Measurements from ENCODE around the gene GPR137C.

Gene GPR137C

DNA sequence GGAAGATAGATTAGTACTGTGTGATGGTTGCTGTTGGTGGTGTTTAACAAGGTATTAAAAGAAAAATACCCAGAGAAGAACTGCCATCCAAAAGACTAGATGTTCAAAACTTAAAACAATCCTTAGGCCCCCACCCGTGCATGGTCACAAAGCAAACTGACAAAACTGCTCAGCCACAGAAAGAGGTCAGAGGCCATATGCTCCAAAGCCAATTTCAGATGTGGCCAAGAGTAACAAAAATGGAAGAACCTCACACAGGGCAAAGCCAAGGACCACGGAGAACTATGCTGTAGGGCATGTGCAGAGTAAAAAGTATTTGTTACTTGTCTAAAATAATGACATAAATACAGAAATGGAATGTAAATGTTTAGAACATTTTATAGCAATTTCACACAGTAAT, 5.6 kb upstream of the GPR137C start:
- Histone ChIP-seq H4K8ac (ENCODE audit: low read depth, low read length) (no peak overlapping the region), H3K79me2 (ENCODE audit: control insufficient read depth, insufficient read depth, low read length) (no peaks in the 10 kb centered on the region), H3K79me1 (ENCODE audit: low read length) (peaks cover 2% of the 10 kb centered on the region), H3K4ac (ENCODE audit: low read depth, low read length) (no peak overlapping the region), H2BK5ac (ENCODE audit: low read length) (no peak overlapping the region), H2BK120ac (ENCODE audit: low read depth, low read length) (no peak overlapping the region), H3K36me3 (ENCODE audit: control insufficient read depth, insufficient read depth, low read length) (no peaks in the 10 kb centered on the region), H3K9ac (ENCODE audit: low read length) (no peak overlapping the region), H2AK5ac (ENCODE audit: low read length) (no peak overlapping the region), H2BK15ac (replicated peaks; ENCODE audit: low read depth) (no peak overlapping the region), H4K5ac (ENCODE audit: low read length) (no peak overlapping the region), H3K27ac (ENCODE audit: low read depth, low read length) (no peak overlapping the region), H3K4me3 (ENCODE audit: low read length) (no peak overlapping the region), H3K27me3 (ENCODE audit: insufficient read depth, low read length, poor library complexity) (no peaks in the 10 kb centered on the region), H3K4me1 (ENCODE audit: control insufficient read depth, low read depth, low read length) (peaks cover 2% of the 10 kb centered on the region), H3K56ac (ENCODE audit: low read length) (no peak overlapping the region), H3K23ac (ENCODE audit: low read length) (no peak overlapping the region), H3K4me2 (ENCODE audit: low read length) (no peak overlapping the region), H3K18ac (ENCODE audit: low read length) (no peak overlapping the region)
- no peak for DNase-seq
- no CpG with 5 or more reads among the region's 2 CpGs for WGBS (ENCODE audit: extremely low coverage, insufficient coverage, low lambda C conversion rate)

DNA sequence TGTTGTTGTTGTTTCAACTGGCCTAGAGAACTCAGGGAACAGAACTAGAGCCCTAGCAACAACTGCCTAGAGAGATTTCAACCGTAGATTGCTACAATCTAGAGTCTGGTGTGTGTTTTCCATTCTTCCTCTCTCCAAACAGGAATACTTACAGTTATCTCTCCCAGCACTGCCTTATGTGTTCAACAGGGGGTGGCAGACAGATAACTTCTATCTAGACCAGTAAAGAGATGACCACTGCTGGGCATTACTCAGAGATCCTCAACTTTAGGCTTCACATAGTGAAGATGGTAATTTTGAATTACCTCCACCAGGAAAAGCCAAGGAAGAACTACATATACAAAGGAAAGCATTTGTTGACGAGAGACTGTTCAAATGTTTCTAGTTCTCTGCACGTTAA, 5.1 kb upstream of the GPR137C start:
- no CpG with 5 or more reads among the region's 3 CpGs for WGBS (ENCODE audit: extremely low coverage, insufficient coverage, low lambda C conversion rate)
- H3K4ac ChIP-seq (ENCODE audit: low read depth, low read length): no peak overlapping the region
- H3K23ac ChIP-seq (ENCODE audit: low read length): no peak overlapping the region
- no peaks in the 10 kb centered on the region for H3K27me3 ChIP-seq (ENCODE audit: insufficient read depth, low read length, poor library complexity)
- H2BK120ac ChIP-seq (ENCODE audit: low read depth, low read length): no peak overlapping the region
- no peak overlapping the region for H3K18ac ChIP-seq (ENCODE audit: low read length)
- peaks cover 2% of the 10 kb centered on the region for H3K4me1 ChIP-seq (ENCODE audit: control insufficient read depth, low read depth, low read length)
- no peaks in the 10 kb centered on the region for H3K36me3 ChIP-seq (ENCODE audit: control insufficient read depth, insufficient read depth, low read length)
- H3K4me3 ChIP-seq (ENCODE audit: low read length): no peak overlapping the region
- no peaks in the 10 kb centered on the region for H3K79me2 ChIP-seq (ENCODE audit: control insufficient read depth, insufficient read depth, low read length)
- H3K56ac ChIP-seq (ENCODE audit: low read length): no peak overlapping the region
- no peak overlapping the region for H4K8ac ChIP-seq (ENCODE audit: low read depth, low read length)
- no peak overlapping the region for H2BK15ac ChIP-seq (replicated peaks; ENCODE audit: low read depth)
- H3K9ac ChIP-seq (ENCODE audit: low read length): no peak overlapping the region
- H2AK5ac ChIP-seq (ENCODE audit: low read length): no peak overlapping the region
- H4K5ac ChIP-seq (ENCODE audit: low read length): no peak overlapping the region
- peak; percentile 46 for DNase-seq
- no peak overlapping the region for H3K27ac ChIP-seq (ENCODE audit: low read depth, low read length)
- peaks cover 2% of the 10 kb centered on the region for H3K79me1 ChIP-seq (ENCODE audit: low read length)
- H3K4me2 ChIP-seq (ENCODE audit: low read length): no peak overlapping the region
- no peak overlapping the region for H2BK5ac ChIP-seq (ENCODE audit: low read length)

DNA sequence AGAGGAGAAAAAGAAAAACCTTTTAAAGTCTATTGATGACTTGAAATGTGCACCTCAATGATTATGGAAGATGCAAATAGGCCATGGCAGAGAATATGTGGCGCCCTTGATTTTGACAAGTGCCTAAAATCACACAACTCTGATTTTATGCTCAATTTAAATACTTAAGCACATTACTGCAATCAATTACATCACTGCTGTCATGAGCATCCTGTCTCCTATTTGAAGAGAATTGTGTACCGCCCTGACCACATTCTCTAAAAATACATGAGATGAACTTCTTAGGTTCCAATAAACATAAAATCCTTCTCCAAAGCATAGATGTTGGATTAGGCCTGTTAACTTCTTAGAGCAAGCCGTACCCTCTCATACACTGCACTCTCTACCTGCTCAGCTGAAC, 2.0 kb upstream of the GPR137C start:
- Histone ChIP-seq H3K79me1 (ENCODE audit: low read length) (peaks cover 2% of the 10 kb centered on the region), H2AK5ac (ENCODE audit: low read length) (no peak overlapping the region), H3K4me1 (ENCODE audit: control insufficient read depth, low read depth, low read length) (peaks cover 2% of the 10 kb centered on the region), H3K4ac (ENCODE audit: low read depth, low read length) (no peak overlapping the region), H3K36me3 (ENCODE audit: control insufficient read depth, insufficient read depth, low read length) (no peaks in the 10 kb centered on the region), H2BK15ac (replicated peaks; ENCODE audit: low read depth) (no peak overlapping the region), H3K4me2 (ENCODE audit: low read length) (no peak overlapping the region), H2BK5ac (ENCODE audit: low read length) (no peak overlapping the region), H3K56ac (ENCODE audit: low read length) (no peak overlapping the region), H3K23ac (ENCODE audit: low read length) (no peak overlapping the region), H2BK120ac (ENCODE audit: low read depth, low read length) (no peak overlapping the region), H4K5ac (ENCODE audit: low read length) (no peak overlapping the region), H3K9ac (ENCODE audit: low read length) (no peak overlapping the region), H3K4me3 (ENCODE audit: low read length) (no peak overlapping the region), H3K18ac (ENCODE audit: low read length) (no peak overlapping the region), H3K27ac (ENCODE audit: low read depth, low read length) (no peak overlapping the region), H4K8ac (ENCODE audit: low read depth, low read length) (no peak overlapping the region), H3K27me3 (ENCODE audit: insufficient read depth, low read length, poor library complexity) (peaks cover 2% of the 10 kb centered on the region), H3K79me2 (ENCODE audit: control insufficient read depth, insufficient read depth, low read length) (no peaks in the 10 kb centered on the region)
- no peak for DNase-seq
- WGBS (ENCODE audit: extremely low coverage, insufficient coverage, low lambda C conversion rate): no CpG with 5 or more reads among the region's 3 CpGs

DNA sequence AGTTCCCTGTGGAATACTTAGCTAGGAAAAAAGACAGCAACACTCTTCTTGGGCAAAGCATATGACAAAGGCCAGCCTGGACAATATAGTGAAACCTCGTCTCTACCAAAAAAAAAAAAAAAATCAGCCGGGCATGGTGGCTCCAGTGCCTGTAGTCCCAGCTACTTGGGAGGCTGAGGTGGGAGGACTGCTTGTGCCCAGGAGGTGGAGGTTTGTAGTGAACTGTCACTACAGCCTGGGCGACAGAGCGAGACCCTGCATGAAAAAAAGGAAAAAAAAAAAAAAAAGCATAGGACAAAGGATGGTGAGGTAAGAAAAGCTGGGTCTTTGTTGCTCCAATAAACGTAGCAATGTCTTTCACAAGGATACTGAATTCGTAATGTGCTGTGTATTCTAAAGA, 1.4 kb upstream of the GPR137C start:
- no peak overlapping the region for H3K27ac ChIP-seq (ENCODE audit: low read depth, low read length)
- H2AK5ac ChIP-seq (ENCODE audit: low read length): no peak overlapping the region
- no CpG with 5 or more reads among the region's 6 CpGs for WGBS (ENCODE audit: extremely low coverage, insufficient coverage, low lambda C conversion rate)
- no peak overlapping the region for H2BK15ac ChIP-seq (replicated peaks; ENCODE audit: low read depth)
- no peak overlapping the region for H2BK5ac ChIP-seq (ENCODE audit: low read length)
- H3K18ac ChIP-seq (ENCODE audit: low read length): no peak overlapping the region
- H3K36me3 ChIP-seq (ENCODE audit: control insufficient read depth, insufficient read depth, low read length): no peaks in the 10 kb centered on the region
- no peak overlapping the region for H3K4ac ChIP-seq (ENCODE audit: low read depth, low read length)
- H3K79me2 ChIP-seq (ENCODE audit: control insufficient read depth, insufficient read depth, low read length): no peaks in the 10 kb centered on the region
- no peak overlapping the region for H4K5ac ChIP-seq (ENCODE audit: low read length)
- H3K27me3 ChIP-seq (ENCODE audit: insufficient read depth, low read length, poor library complexity): peaks cover 2% of the 10 kb centered on the region
- H3K4me2 ChIP-seq (ENCODE audit: low read length): no peak overlapping the region
- peaks cover 1% of the 10 kb centered on the region for H3K4me1 ChIP-seq (ENCODE audit: control insufficient read depth, low read depth, low read length)
- no peak overlapping the region for H3K23ac ChIP-seq (ENCODE audit: low read length)
- H3K56ac ChIP-seq (ENCODE audit: low read length): no peak overlapping the region
- no peak for DNase-seq
- H2BK120ac ChIP-seq (ENCODE audit: low read depth, low read length): no peak overlapping the region
- no peak overlapping the region for H4K8ac ChIP-seq (ENCODE audit: low read depth, low read length)
- peaks cover 2% of the 10 kb centered on the region for H3K79me1 ChIP-seq (ENCODE audit: low read length)
- H3K4me3 ChIP-seq (ENCODE audit: low read length): no peak overlapping the region
- peak overlapping the region; percentile 73 for H3K9ac ChIP-seq (ENCODE audit: low read length)

DNA sequence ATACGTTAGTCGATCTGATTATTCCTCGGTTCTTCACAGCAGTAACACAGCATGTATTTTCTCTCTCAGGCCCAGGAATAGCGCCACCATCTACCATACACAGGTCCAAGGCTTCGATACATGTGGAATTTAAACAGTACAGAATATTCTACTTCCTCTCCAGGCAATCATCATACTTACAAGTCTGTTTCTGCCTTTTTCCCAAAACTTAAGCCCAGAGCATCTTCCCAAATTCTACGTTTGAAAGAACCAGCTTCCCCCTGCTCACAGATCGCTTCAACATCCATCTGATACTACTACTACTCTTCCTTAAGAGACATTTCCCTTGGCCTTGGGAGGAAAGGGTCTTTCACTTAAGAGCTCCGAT, 957 bp upstream of the GPR137C start:
- Histone ChIP-seq H3K4ac (ENCODE audit: low read depth, low read length) (no peak overlapping the region), H4K8ac (ENCODE audit: low read depth, low read length) (no peak overlapping the region), H3K56ac (ENCODE audit: low read length) (peak overlapping the region; percentile 81), H3K79me2 (ENCODE audit: control insufficient read depth, insufficient read depth, low read length) (no peaks in the 10 kb centered on the region), H3K4me2 (ENCODE audit: low read length) (peak overlapping the region; percentile 87), H2BK120ac (ENCODE audit: low read depth, low read length) (no peak overlapping the region), H2BK15ac (replicated peaks; ENCODE audit: low read depth) (no peak overlapping the region), H3K4me3 (ENCODE audit: low read length) (peak overlapping the region; percentile 43), H2AK5ac (ENCODE audit: low read length) (no peak overlapping the region), H3K36me3 (ENCODE audit: control insufficient read depth, insufficient read depth, low read length) (no peaks in the 10 kb centered on the region), H4K5ac (ENCODE audit: low read length) (no peak overlapping the region), H3K9ac (ENCODE audit: low read length) (peak overlapping the region; percentile 73), H3K27ac (ENCODE audit: low read depth, low read length) (peak overlapping the region; percentile 29), H3K23ac (ENCODE audit: low read length) (no peak overlapping the region), H3K4me1 (ENCODE audit: control insufficient read depth, low read depth, low read length) (peaks cover 1% of the 10 kb centered on the region), H3K18ac (ENCODE audit: low read length) (no peak overlapping the region), H3K27me3 (ENCODE audit: insufficient read depth, low read length, poor library complexity) (peaks cover 2% of the 10 kb centered on the region), H3K79me1 (ENCODE audit: low read length) (peaks cover 2% of the 10 kb centered on the region), H2BK5ac (ENCODE audit: low read length) (no peak overlapping the region)
- no CpG with 5 or more reads among the region's 8 CpGs for WGBS (ENCODE audit: extremely low coverage, insufficient coverage, low lambda C conversion rate)
- no peak for DNase-seq

DNA sequence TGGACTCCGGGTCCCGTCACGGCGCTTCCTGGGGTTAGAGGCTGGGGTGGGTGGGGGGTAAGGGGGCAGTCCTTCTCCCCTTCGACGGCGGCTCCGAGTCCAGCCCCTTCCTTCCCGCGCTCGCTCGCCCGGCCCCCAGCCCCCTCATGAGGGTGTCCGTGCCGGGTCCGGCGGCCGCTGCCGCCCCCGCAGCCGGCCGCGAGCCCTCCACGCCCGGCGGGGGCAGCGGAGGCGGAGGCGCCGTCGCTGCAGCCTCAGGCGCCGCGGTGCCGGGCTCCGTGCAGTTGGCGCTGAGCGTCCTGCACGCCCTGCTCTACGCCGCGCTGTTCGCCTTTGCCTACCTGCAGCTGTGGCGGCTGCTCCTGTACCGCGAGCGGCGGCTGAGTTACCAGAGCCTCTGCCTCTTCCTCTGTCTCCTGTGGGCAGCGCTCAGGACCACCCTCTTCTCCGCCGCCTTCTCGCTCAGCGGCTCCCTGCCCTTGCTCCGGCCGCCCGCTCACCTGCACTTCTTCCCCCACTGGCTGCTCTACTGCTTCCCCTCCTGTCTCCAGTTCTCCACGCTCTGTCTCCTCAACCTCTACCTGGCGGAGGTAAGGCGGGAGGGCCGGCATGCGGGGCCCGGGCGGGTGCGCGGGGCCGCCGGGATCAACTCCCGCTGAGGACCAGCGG, 500 bp downstream of the GPR137C start:
- H3K4ac ChIP-seq (ENCODE audit: low read depth, low read length): no peak overlapping the region
- peaks cover 2% of the 10 kb centered on the region for H3K79me1 ChIP-seq (ENCODE audit: low read length)
- H2AK5ac ChIP-seq (ENCODE audit: low read length): no peak overlapping the region
- H2BK120ac ChIP-seq (ENCODE audit: low read depth, low read length): no peak overlapping the region
- peak overlapping the region; percentile 7 for H3K18ac ChIP-seq (ENCODE audit: low read length)
- H3K4me2 ChIP-seq (ENCODE audit: low read length): peak overlapping the region; percentile 100
- H3K56ac ChIP-seq (ENCODE audit: low read length): peak overlapping the region; percentile 90
- no peak overlapping the region for H4K8ac ChIP-seq (ENCODE audit: low read depth, low read length)
- no CpG with 5 or more reads among the region's 69 CpGs for WGBS (ENCODE audit: extremely low coverage, insufficient coverage, low lambda C conversion rate)
- peaks cover 1% of the 10 kb centered on the region for H3K4me1 ChIP-seq (ENCODE audit: control insufficient read depth, low read depth, low read length)
- H3K79me2 ChIP-seq (ENCODE audit: control insufficient read depth, insufficient read depth, low read length): no peaks in the 10 kb centered on the region
- peak; percentile 58 for DNase-seq
- no peak overlapping the region for H2BK5ac ChIP-seq (ENCODE audit: low read length)
- peak overlapping the region; percentile 75 for H3K4me3 ChIP-seq (ENCODE audit: low read length)
- H2BK15ac ChIP-seq (replicated peaks; ENCODE audit: low read depth): no peak overlapping the region
- peaks cover 2% of the 10 kb centered on the region for H3K27me3 ChIP-seq (ENCODE audit: insufficient read depth, low read length, poor library complexity)
- peak overlapping the region; percentile 78 for H3K9ac ChIP-seq (ENCODE audit: low read length)
- H3K27ac ChIP-seq (ENCODE audit: low read depth, low read length): peak overlapping the region; percentile 78
- no peak overlapping the region for H4K5ac ChIP-seq (ENCODE audit: low read length)
- peak overlapping the region; percentile 85 for H3K23ac ChIP-seq (ENCODE audit: low read length)
- H3K36me3 ChIP-seq (ENCODE audit: control insufficient read depth, insufficient read depth, low read length): no peaks in the 10 kb centered on the region

Data from mesendoderm (in vitro differentiated cells).